HUES48 (cell line): ENCODE results near the gene LZTS2.

Source experiments
- H3K27ac ChIP-seq: one replicate; pipeline ENCODE4 v1.7.0; 2013; ENCODE audit warnings: low read depth, low read length, inconsistent platforms
- H3K27me3 ChIP-seq: 2 replicates; pipeline ENCODE4 v1.6.1; 2013; ENCODE audit warnings: mild to moderate bottlenecking, low read length; ENCODE audit not compliant: control insufficient read depth, insufficient read depth
- H3K36me3 ChIP-seq: 2 replicates; pipeline ENCODE4 v1.6.1; 2013; ENCODE audit warnings: low read length; ENCODE audit not compliant: control insufficient read depth, insufficient read depth
- H3K4me1 ChIP-seq: 2 replicates; pipeline ENCODE4 v1.6.1; 2013; ENCODE audit warnings: mild to moderate bottlenecking, low read length; ENCODE audit not compliant: control insufficient read depth, insufficient read depth
- H3K4me3 ChIP-seq: 2 replicates; pipeline ENCODE4 v1.5.1; 2013; ENCODE audit warnings: mild to moderate bottlenecking, low read depth, low read length
- H3K9ac ChIP-seq: 2 replicates; pipeline ENCODE4 v1.6.1; 2013; ENCODE audit warnings: mild to moderate bottlenecking, low read depth, low read length, moderate library complexity
- H3K9me3 ChIP-seq: 2 replicates; pipeline ENCODE4 v1.6.1; 2013; ENCODE audit warnings: low read length; ENCODE audit not compliant: control insufficient read depth, insufficient read depth

Gene LZTS2

DNA sequence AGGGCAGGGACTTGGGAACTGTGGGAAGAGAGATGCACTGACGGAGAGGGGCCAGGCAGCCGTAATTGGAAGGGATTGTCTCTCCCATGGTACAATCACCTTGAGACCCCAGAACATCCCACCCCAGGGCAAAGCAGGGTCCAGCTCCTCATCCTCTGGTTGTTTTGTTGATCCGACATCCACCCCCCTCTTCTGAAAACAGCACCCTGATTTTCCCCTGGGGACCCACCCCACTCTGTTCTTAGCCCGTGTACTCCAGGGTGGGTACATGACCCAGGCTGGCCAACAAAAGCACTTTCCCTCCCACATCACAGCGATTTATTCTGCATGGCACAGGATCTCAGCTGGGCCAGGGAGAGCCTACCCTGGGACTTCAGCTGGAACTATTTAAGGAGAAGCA lies 17.2 kb downstream of the LZTS2 start:
- no peaks in the 10 kb centered on the region for H3K36me3 ChIP-seq
- no peak overlapping the region for H3K9ac ChIP-seq
- 0 out of 2 replicates have a peak, but pooled peaks cover 12% of the 10 kb centered on the region for H3K4me1 ChIP-seq
- H3K4me3 ChIP-seq: no peak overlapping the region
- no peak overlapping the region for H3K27ac ChIP-seq
- H3K9me3 ChIP-seq: no peaks in the 10 kb centered on the region
- peaks cover 53% of the 10 kb centered on the region for H3K27me3 ChIP-seq

DNA sequence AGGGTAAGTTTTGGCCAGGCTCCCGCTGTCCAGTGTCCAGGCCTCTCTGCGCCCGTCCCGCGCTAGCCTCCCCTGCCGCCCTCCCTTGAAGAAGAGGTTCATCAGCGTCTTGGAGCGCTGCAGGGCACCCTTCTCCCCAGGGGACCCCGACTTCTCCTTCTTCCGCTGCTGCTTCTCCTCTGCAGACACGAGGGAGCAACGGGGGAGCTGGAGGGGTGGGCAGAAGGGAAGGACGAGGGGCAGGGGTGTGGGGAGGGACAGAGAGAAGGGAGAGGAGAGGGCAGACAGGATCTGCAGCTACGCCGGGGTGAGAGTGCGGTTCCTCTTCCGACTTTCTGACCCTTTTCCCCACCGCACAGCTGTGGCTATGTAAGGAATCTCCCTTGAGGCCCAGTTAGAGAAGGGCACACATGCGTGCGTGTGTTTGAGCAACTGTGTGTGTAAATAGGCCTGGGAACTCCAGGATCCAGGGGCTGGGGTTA lies 18.6 kb downstream of the LZTS2 start:
- Histone ChIP-seq H3K9ac (no peak overlapping the region), H3K36me3 (no peaks in the 10 kb centered on the region), H3K4me1 (0 out of 2 replicates have a peak, but pooled peaks cover 6% of the 10 kb centered on the region), H3K9me3 (no peaks in the 10 kb centered on the region), H3K27ac (no peak overlapping the region), H3K27me3 (peaks cover 53% of the 10 kb centered on the region), H3K4me3 (peak overlapping the region; percentile 52)

DNA sequence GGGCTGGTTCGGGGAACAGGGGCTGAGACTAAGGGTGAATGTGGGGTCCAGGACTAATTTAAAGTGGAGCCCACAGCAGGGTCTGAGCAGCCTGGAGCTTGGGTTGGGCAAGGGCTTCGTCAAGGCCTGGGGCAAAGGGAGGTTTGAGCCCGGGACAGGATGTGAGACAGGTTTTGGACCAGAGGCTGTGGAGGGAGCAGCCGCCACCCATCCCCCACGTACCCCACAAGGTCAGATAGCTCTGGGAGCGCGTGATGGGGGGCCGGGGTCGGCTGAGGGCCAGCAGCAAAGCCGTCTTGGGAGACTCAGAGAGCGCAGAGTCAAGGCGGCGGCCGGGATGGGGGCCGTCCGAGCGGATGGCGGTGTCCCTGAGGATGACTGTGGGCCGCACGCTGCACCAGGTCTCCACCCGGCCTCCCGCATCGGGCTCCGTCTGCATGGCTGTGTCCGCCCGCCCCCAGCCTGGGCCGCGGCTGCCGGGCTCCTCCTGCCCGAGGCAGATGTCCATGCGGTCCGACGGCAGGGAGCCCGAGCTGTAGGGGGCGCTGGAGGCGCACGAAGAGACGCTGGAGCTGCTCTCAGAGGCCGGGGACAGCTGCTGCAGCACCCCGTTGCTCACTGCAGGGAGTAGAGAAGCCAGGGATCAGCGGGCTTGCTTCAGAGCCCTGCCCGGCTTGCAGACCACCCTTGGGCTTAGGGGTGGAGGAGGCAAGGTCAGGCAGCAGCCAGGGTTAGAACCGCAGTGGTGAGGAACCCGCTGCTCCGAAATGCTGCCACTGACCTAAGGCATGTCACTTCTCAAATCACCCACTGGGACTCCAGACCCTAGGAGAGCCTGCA lies 19.2 kb downstream of the LZTS2 start:
- Histone ChIP-seq H3K4me1 (0 out of 2 replicates have a peak, but pooled peaks cover 5% of the 10 kb centered on the region), H3K9me3 (no peaks in the 10 kb centered on the region), H3K36me3 (no peaks in the 10 kb centered on the region), H3K9ac (no peak overlapping the region), H3K27ac (no peak overlapping the region), H3K4me3 (peak overlapping the region; percentile 52), H3K27me3 (peaks cover 53% of the 10 kb centered on the region)

DNA sequence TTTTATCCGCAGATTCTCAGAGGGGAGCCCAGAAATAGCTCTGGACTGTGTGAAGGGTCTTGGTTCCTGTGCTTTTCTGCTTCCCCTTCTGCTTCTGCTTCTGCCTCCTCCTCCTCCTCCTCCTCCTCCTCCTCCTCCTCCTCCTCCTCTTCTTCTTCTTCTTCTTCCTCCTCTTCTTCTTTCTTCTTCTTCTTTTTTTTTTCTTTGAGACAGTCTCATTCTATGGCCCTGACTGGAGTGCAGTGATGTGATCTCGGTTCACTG lies 19.8 kb downstream of the LZTS2 start:
- Histone ChIP-seq H3K9ac (no peak overlapping the region), H3K36me3 (no peaks in the 10 kb centered on the region), H3K9me3 (no peaks in the 10 kb centered on the region), H3K27me3 (peaks cover 52% of the 10 kb centered on the region), H3K4me1 (0 out of 2 replicates have a peak, but pooled peaks cover 5% of the 10 kb centered on the region), H3K27ac (no peak overlapping the region), H3K4me3 (no peak overlapping the region)

DNA sequence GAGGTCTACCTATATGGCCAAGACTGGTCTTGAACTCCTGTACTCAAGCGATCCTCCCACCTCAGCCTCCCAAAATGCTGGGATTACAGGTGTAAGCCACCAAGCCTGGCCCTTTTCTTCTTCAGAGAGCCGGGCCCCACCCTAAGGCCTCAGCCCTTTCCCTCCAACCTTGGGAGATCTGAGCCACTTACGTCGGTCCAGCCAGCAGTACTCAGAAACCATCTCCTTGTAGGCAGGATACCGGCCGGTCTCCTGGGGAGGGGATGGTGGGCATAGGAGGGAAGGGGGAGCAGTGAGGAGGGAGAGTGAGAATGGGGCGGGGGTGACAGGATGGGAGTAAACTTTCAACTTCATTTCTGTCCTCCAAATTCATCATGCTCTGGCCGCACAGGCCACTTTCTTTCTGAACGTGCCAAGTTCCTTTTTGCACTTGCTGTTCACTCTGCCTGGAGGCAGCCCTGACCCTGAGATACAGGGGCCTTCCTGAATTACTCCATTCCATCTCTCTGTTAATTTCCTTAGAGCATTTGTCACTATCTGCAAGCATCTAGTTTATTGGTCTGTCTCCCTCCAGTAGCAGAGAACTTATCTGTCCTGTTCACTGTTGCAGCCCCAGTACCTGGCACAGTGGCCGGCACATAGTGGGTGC lies 20.9 kb downstream of the LZTS2 start:
- Histone ChIP-seq H3K4me3 (no peak overlapping the region), H3K27ac (no peak overlapping the region), H3K9ac (no peak overlapping the region), H3K4me1 (0 out of 2 replicates have a peak, but pooled peaks cover 5% of the 10 kb centered on the region), H3K9me3 (no peaks in the 10 kb centered on the region), H3K27me3 (peaks cover 43% of the 10 kb centered on the region), H3K36me3 (no peaks in the 10 kb centered on the region)

DNA sequence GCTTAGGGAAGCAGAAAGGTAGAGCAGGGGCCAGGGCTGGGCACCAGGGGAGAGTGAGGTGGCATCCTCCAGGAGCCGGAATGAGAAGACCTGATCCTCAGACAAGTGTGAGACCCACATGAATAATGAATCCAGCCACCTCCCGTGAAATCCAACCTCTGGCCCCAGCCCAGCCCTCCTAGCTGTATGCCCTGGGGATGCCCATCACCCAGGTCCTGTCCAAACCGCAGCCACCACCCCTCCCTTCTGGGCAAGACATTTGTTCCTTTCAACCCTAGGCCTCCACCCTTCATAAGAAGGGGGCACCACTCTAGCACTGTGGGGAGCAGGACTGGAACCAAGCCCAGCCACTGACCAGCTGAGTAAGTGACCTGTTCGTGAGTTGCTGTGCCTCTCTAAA lies 21.6 kb downstream of the LZTS2 start:
- H3K4me1 ChIP-seq: 0 out of 2 replicates have a peak, but pooled peaks cover 5% of the 10 kb centered on the region
- no peak overlapping the region for H3K27ac ChIP-seq
- no peak overlapping the region for H3K4me3 ChIP-seq
- peaks cover 40% of the 10 kb centered on the region for H3K27me3 ChIP-seq
- H3K9ac ChIP-seq: no peak overlapping the region
- no peaks in the 10 kb centered on the region for H3K9me3 ChIP-seq
- no peaks in the 10 kb centered on the region for H3K36me3 ChIP-seq

DNA sequence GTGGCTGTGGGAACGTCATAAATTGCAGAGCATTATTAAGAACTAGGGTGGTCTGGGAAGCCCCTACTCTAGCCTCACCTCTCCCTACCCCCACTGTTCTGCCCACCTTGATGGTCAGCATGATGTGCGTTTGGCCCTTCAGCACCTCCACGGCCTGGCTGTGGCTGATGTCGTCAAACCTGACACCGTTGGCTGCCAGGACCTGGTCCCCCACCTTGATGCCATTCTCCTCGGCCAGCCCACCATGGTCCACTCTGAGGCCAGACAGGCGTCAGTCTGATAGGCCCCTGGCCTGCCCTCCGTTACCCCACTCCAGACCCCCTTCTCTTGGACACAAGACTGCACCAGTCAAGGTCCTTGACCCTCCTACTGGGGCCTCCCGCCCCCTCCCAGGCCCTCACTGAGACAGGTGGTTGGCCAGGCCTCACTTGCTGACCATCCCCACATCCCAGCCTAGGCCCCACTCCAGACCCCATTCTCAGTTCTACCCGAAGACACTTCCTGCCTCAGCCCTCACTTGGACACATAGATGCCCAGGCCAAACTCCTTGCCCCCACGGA lies 22.2 kb downstream of the LZTS2 start:
- peaks cover 35% of the 10 kb centered on the region for H3K27me3 ChIP-seq
- no peaks in the 10 kb centered on the region for H3K9me3 ChIP-seq
- 0 out of 2 replicates have a peak, but pooled peaks cover 5% of the 10 kb centered on the region for H3K4me1 ChIP-seq
- no peak overlapping the region for H3K27ac ChIP-seq
- no peak overlapping the region for H3K4me3 ChIP-seq
- no peaks in the 10 kb centered on the region for H3K36me3 ChIP-seq
- H3K9ac ChIP-seq: no peak overlapping the region

DNA sequence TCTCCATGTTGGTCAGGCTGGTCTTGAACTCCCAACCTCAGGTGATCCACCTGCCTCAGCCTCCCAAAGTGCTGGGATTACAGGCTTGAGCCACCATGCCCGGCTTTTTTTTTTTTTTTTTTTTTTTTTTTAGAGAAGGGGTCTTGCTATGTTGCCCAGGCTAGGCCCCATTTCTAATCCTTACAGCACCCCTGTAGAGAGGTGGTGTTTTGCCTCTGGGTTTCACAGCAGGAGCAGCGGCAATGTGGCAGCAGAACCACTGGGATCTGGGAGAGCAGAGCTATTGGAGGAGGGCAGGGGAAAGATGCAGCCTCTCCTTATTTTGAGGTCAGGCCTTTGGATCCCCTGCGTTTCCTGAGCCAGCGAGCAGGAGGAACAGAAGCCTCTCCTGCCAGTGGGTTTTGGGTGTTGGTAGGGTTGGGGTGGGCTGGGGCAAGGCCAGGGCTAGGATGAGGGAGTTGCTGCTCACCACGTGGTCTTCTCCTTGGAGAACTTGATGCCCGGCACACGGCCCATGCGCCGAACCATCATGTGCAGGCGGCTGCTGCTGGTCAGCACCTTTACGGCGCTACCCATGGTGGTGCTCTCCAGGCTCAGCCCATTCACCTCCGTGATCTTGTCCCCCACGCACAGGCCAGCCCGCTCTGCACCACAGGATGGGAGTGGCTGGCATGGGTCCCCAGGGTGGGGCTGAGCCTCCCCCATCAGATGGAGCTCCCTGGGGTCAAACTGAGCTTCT lies 23.5 kb downstream of the LZTS2 start:
- H3K9ac ChIP-seq: no peak overlapping the region
- 0 out of 2 replicates have a peak, but pooled peaks cover 5% of the 10 kb centered on the region for H3K4me1 ChIP-seq
- no peak overlapping the region for H3K4me3 ChIP-seq
- H3K36me3 ChIP-seq: no peaks in the 10 kb centered on the region
- no peak overlapping the region for H3K27ac ChIP-seq
- no peaks in the 10 kb centered on the region for H3K9me3 ChIP-seq
- peaks cover 21% of the 10 kb centered on the region for H3K27me3 ChIP-seq

DNA sequence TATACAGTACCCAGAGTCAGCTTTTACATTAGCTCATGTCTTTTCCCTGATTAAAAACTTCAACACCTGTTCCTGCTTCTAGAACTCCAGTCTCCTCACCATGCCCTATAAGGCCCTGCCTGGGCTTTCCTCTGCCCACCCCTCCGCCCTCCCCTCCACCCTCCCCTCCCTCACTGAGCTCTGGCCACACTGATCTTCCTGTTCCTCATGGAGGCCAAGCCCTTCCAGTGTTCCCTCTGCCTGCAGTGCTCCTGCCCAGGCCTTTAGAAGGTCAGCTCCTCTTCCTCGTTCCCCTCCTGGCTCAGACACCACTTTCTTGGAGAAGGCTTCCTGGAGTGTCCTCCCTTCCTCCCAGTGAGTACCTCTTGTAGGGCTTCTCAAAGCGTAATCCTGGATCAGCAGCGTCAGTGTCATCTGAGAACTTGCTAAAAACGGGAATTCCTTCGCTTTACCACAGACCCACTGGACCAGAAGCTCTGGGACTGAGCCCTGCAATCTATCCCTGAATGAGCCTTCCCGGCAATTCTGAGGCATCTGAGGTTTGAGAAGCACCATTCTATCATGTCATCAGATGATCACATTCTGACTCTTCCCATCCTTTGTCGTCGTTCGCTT lies 27.6 kb downstream of the LZTS2 start:
- no peaks in the 10 kb centered on the region for H3K9me3 ChIP-seq
- H3K27ac ChIP-seq: no peak overlapping the region
- H3K36me3 ChIP-seq: no peaks in the 10 kb centered on the region
- peaks cover 19% of the 10 kb centered on the region for H3K4me1 ChIP-seq
- peaks cover 22% of the 10 kb centered on the region for H3K27me3 ChIP-seq
- no peak overlapping the region for H3K4me3 ChIP-seq
- H3K9ac ChIP-seq: no peak overlapping the region

DNA sequence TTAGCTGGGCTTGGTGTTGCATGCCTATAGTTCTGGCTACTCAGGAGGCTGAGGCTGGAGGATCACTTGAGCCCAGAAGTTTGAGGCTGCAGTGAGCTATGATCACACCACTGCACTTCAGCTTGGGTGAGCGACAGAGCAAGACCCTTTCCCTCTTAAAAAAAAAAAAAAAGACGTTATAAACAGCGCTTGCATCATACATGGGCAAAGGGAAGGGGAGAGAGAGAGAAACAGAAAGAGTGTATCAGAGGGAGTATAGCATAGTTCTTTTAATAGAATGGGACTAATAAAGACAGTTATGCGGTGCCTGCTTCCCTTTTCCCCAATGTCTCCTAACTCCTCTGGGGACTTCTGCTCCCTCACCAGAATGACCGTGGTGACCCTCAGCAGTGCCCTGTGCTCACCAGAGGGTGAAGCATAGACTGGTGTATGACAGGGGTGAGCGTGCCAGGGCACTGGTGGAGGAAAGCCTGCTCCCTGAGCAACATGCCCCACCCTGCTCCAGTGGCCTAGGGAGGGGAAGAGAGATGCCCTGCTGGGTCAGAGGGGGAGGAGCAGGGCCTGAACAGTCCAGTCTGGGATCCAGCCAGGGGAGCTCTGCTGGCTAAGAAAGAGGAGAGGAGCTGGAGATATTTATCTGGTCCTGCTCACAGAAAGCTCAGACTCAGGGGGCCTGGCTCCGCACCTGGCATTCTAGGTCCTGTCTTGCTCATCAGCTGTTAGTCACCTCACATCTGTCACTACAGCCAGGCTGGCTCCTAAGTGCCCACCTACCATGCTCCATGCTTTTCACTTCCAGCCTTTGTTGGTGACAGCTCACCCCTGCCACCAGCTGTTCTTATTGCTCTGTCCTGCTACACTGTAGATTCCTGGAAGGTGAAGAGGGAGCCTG lies 29.1 kb downstream of the LZTS2 start:
- Histone ChIP-seq H3K4me1 (peaks cover 27% of the 10 kb centered on the region), H3K36me3 (no peaks in the 10 kb centered on the region), H3K9me3 (no peaks in the 10 kb centered on the region), H3K4me3 (no peak overlapping the region), H3K27ac (no peak overlapping the region), H3K9ac (no peak overlapping the region), H3K27me3 (peaks cover 35% of the 10 kb centered on the region)
